IMR-90 (cell line): ENCODE data around the gene C7orf33. TPM values are rescaled to one million over a fixed set of nuclear protein-coding genes. Genes with fewer than 3 reads are reported as not detected.

Source experiments
- ATAC-seq: fragments of 200-7000 bp; cut with Tn5 transposase; 2 replicates; pipeline ENCODE4 v1.9.1; 2020; ENCODE audit warnings: low read depth, mild to moderate bottlenecking, moderate library complexity
- BruUV-seq: library from RNA; stranded (reverse); fragments of 400-500 nt; replicated peaks from 2 replicates; lab custom pipeline; 2021; lab: Mats Ljungman, UMichigan
- CTCF ChIA-PET: fragments of 300-600 bp; formaldehyde crosslinking; extraction: SDS; loops from one replicate; lab custom pipeline; 2021; ENCODE audit warnings: antibody characterized with exemption; lab: Yijun Ruan, JAX
- POLR2A ChIA-PET: fragments of 300-600 bp; sonication (Branson Sonifier 250); formaldehyde crosslinking; loops from one replicate; lab custom pipeline; 2022; ENCODE audit warnings: antibody characterized with exemption; ENCODE audit not compliant: unreplicated experiment; lab: Charles Lee
- DNase-seq: peaks from one replicate; pipeline ENCODE4 v3.0.0; 2013
- H2AFZ ChIP-seq: replicated peaks from 2 replicates; pipeline ENCODE3; 2013; ENCODE audit warnings: low read length, mild to moderate bottlenecking; ENCODE audit not compliant: poor library complexity
- H2AK5ac ChIP-seq: 2 replicates; pipeline ENCODE4 v1.6.1; 2013; ENCODE audit warnings: low read depth, low read length, inconsistent platforms
- H2AK9ac ChIP-seq: replicated peaks from 2 replicates; pipeline ENCODE3; 2013; ENCODE audit warnings: mild to moderate bottlenecking, low read depth, low read length, moderate library complexity; ENCODE audit not compliant: poor library complexity
- H2BK120ac ChIP-seq: 2 replicates; pipeline ENCODE4 v1.6.1; 2013; ENCODE audit warnings: low read depth, low read length, inconsistent platforms
- H2BK15ac ChIP-seq: 3 replicates; pipeline ENCODE4 v1.6.1; 2013; ENCODE audit warnings: low read depth, low read length, inconsistent platforms
- H2BK20ac ChIP-seq: 2 replicates; pipeline ENCODE4 v1.6.1; 2013; ENCODE audit warnings: low read depth, mild to moderate bottlenecking, inconsistent platforms, low read length, moderate library complexity
- H2BK5ac ChIP-seq: 2 replicates; pipeline ENCODE4 v1.6.1; 2013; ENCODE audit warnings: mild to moderate bottlenecking, low read depth, low read length, inconsistent platforms; ENCODE audit not compliant: poor library complexity, severe bottlenecking
- H3K14ac ChIP-seq: replicated peaks from 2 replicates; pipeline ENCODE4 v1.6.1; 2013; ENCODE audit warnings: low read depth, low read length, inconsistent platforms
- H3K18ac ChIP-seq: 2 replicates; pipeline ENCODE4 v1.6.1; 2013; ENCODE audit warnings: low read depth, low read length, control low read depth
- H3K23ac ChIP-seq: 2 replicates; pipeline ENCODE4 v1.6.1; 2013; ENCODE audit warnings: low read depth, low read length, inconsistent platforms
- H3K27ac ChIP-seq: 2 replicates; pipeline ENCODE4 v1.5.1; 2013; ENCODE audit warnings: mild to moderate bottlenecking, control low read depth, low read length; ENCODE audit not compliant: insufficient read depth
- H3K27me3 ChIP-seq: 2 replicates; pipeline ENCODE4 v1.6.1; 2013; ENCODE audit warnings: low read length; ENCODE audit not compliant: control insufficient read depth, insufficient read depth
- H3K36me3 ChIP-seq: 2 replicates; pipeline ENCODE4 v1.6.1; 2013; ENCODE audit warnings: low read length, mixed read lengths; ENCODE audit not compliant: control insufficient read depth, insufficient read depth
- H3K4ac ChIP-seq: 2 replicates; pipeline ENCODE4 v1.6.1; 2013; ENCODE audit warnings: low read depth, low read length, inconsistent platforms
- H3K4me1 ChIP-seq: 2 replicates; pipeline ENCODE4 v1.6.1; 2013; ENCODE audit warnings: low read length, mixed read lengths; ENCODE audit not compliant: control insufficient read depth, insufficient read depth
- H3K4me2 ChIP-seq: 2 replicates; pipeline ENCODE4 v1.6.1; 2013; ENCODE audit warnings: low read depth, mild to moderate bottlenecking, control low read depth, low read length, moderate library complexity
- H3K4me3 ChIP-seq: 2 replicates; pipeline ENCODE4 v1.5.1; 2013; ENCODE audit warnings: low read depth, mild to moderate bottlenecking, control low read depth, low read length, moderate library complexity; ENCODE audit not compliant: insufficient read depth
- H3K56ac ChIP-seq: 2 replicates; pipeline ENCODE4 v1.6.1; 2013; ENCODE audit warnings: low read length, inconsistent platforms; ENCODE audit not compliant: insufficient read depth; ENCODE audit errors: extremely low read depth
- H3K79me1 ChIP-seq, 2 experiments: 2 replicates each; pipeline ENCODE4 v1.6.1; 2013; ENCODE audit warnings: low read length in 2 of 2, inconsistent platforms in 1 of 2, low read depth in 1 of 2
- H3K9ac ChIP-seq: 2 replicates; pipeline ENCODE4 v1.6.1; 2013; ENCODE audit warnings: low read depth, low read length, control low read depth
- H3K9me1 ChIP-seq: 2 replicates; pipeline ENCODE4 v1.6.1; 2013; ENCODE audit warnings: low read length, inconsistent platforms; ENCODE audit not compliant: insufficient read depth
- H3K9me3 ChIP-seq: 2 replicates; pipeline ENCODE4 v1.6.1; 2013; ENCODE audit warnings: low read length; ENCODE audit not compliant: control insufficient read depth, insufficient read depth
- H4K20me1 ChIP-seq: 2 replicates; pipeline ENCODE4 v1.6.1; 2013; ENCODE audit warnings: low read length, inconsistent platforms; ENCODE audit not compliant: insufficient read depth
- H4K5ac ChIP-seq: 2 replicates; pipeline ENCODE4 v1.6.1; 2013; ENCODE audit warnings: mild to moderate bottlenecking, low read depth, low read length, control low read depth
- H4K8ac ChIP-seq, 2 experiments: 2 replicates each; pipeline ENCODE4 v1.6.1; 2013; ENCODE audit warnings: low read depth in 2 of 2, low read length in 2 of 2, control low read depth in 1 of 2, inconsistent platforms in 1 of 2
- H4K91ac ChIP-seq: 2 replicates; pipeline ENCODE4 v1.6.1; 2013; ENCODE audit warnings: low read depth, low read length, inconsistent platforms; ENCODE audit not compliant: insufficient read depth
- CEBPB ChIP-seq: IDR thresholded peaks from 2 replicates; pipeline ENCODE4 v1.6.1; 2012; ENCODE audit warnings: low read depth, low read length, improper control_type of control experiment
- CTCF ChIP-seq: conservative IDR thresholded peaks from 2 replicates; pipeline ENCODE4 v1.5.1; 2012; ENCODE audit warnings: mild to moderate bottlenecking, low read depth, low read length, improper control_type of control experiment
- ELK1 ChIP-seq: fragments of 150-350 bp; IDR thresholded peaks from 2 replicates; pipeline ENCODE4 v1.6.1; 2016; ENCODE audit warnings: low read depth, mild to moderate bottlenecking, low read length, moderate library complexity, borderline replicate concordance
- FOS ChIP-seq: fragments of 150-350 bp; IDR thresholded peaks from 2 replicates; pipeline ENCODE4 v1.6.1; 2016; ENCODE audit warnings: low read depth, low read length
- MXI1 ChIP-seq: IDR thresholded peaks from 2 replicates; pipeline ENCODE4 v1.6.1; 2012; ENCODE audit warnings: low read depth, mild to moderate bottlenecking, low read length, moderate library complexity, borderline replicate concordance
- NFE2L2 ChIP-seq: fragments of 150-350 bp; IDR thresholded peaks from 2 replicates; pipeline ENCODE4 v1.6.1; 2016; ENCODE audit warnings: low read depth, mild to moderate bottlenecking, low read length
- POLR2A ChIP-seq: IDR thresholded peaks from 2 replicates; pipeline ENCODE4 v1.6.1; 2012; ENCODE audit warnings: mild to moderate bottlenecking, low read depth, low read length
- RCOR1 ChIP-seq: IDR thresholded peaks from 2 replicates; pipeline ENCODE4 v1.6.1; 2012; ENCODE audit warnings: mild to moderate bottlenecking, low read length, improper control_type of control experiment; ENCODE audit not compliant: insufficient replicate concordance
- SMC3 ChIP-seq: fragments of 150-350 bp; IDR thresholded peaks from 2 replicates; pipeline ENCODE4 v1.6.1; 2016; ENCODE audit warnings: low read depth, mild to moderate bottlenecking, antibody characterized with exemption, low read length, moderate library complexity
- USF2 ChIP-seq: fragments of 150-350 bp; IDR thresholded peaks from 2 replicates; pipeline ENCODE4 v1.6.1; 2017; ENCODE audit warnings: mild to moderate bottlenecking, antibody characterized with exemption, low read length, low read depth
- WGBS, 2 experiments: methylation state at CpG; one replicate each; pipeline versions ENCODE4 v1.1.5 to v1.1.7; 2013; ENCODE audit warnings: missing lambda C conversion rate in 2 of 2; ENCODE audit not compliant: insufficient read length in 1 of 2; ENCODE audit errors: extremely low coverage in 2 of 2; 5-methylcytosine and 5-hydroxymethylcytosine counted together
- dilution Hi-C: fragments of 300-500 bp; cut with HindIII; formaldehyde crosslinking; loops from one replicate; pipeline ENCODE4 v1.14.3; 2018; ENCODE audit warnings: low sequenced_read_pairs; ENCODE audit not compliant: unreplicated experiment
- in situ Hi-C: fragments of 300-500 bp; cut with MboI; formaldehyde crosslinking; loops from 3 replicates; pipeline ENCODE4 v1.14.3; 2019; ENCODE audit warnings: low sequenced_read_pairs, inconsistent platforms, mixed read lengths
- intact Hi-C: fragments of 100-400 bp; cut with micrococcal nuclease; formaldehyde crosslinking; loops from 2 replicates; pipeline ENCODE4 v1.10.0; 2022
- polyA plus RNA-seq, 3 experiments: library from polyadenylated mRNA; depleted of rRNA; stranded (reverse); fragments of >200 nt; gene quantifications; 2 replicates each; pipeline ENCODE4 v1.2.3, GENCODE V29; 2012; ENCODE audit warnings: low replicate concordance in 1 of 3
- total RNA-seq: library from RNA; depleted of rRNA; stranded (reverse); fragments of >200 nt; gene quantifications from 2 replicates; pipeline ENCODE4 v1.2.3, GENCODE V29; 2012

Gene C7orf33
- total and polyA plus RNA-seq, 2 of the 4 experiments (the other 2 are of a cell fraction): not detected

- no peak for DNase-seq
- CTCF ChIA-PET: no interaction called here
- H2AFZ ChIP-seq: no peak overlapping the region
- POLR2A ChIA-PET: no interaction called here
- no peak for ATAC-seq
- no peak overlapping the region for H2BK120ac ChIP-seq
- H2BK15ac ChIP-seq: no peak overlapping the region
- H3K18ac ChIP-seq: no peak overlapping the region
- peaks cover 3% of the 10 kb centered on the region for H3K27me3 ChIP-seq
- H3K9me1 ChIP-seq: no peaks in the 10 kb centered on the region
- no peak overlapping the region for H3K4ac ChIP-seq
- no peak overlapping the region for H4K5ac ChIP-seq
- no peak overlapping the region for H4K8ac ChIP-seq
- no peaks in the 10 kb centered on the region for H3K4me1 ChIP-seq
- in situ Hi-C loops (no loop called here), dilution Hi-C loops (no loop called here), intact Hi-C loops (no loop called here)
- H3K36me3 ChIP-seq: no peaks in the 10 kb centered on the region
- no peak overlapping the region for H3K4me3 ChIP-seq
- no peak overlapping the region for H2BK5ac ChIP-seq
- H4K20me1 ChIP-seq: no peaks in the 10 kb centered on the region
- no peak overlapping the region for H3K27ac ChIP-seq
- H3K56ac ChIP-seq: no peak overlapping the region
- H3K23ac ChIP-seq: no peak overlapping the region
- no peak overlapping the region for H2BK20ac ChIP-seq
- no peaks in the 10 kb centered on the region for H3K9me3 ChIP-seq
- 99% methylated on average over 13 of the region's 19 CpGs; no CpG with 5 or more reads in 1 of the 2 experiments for WGBS, 2 experiments
- H4K91ac ChIP-seq: no peak overlapping the region
- H2AK9ac ChIP-seq: no peak overlapping the region
- BruUV-seq: no TSS peak
- H3K9ac ChIP-seq: no peak overlapping the region
- no peak overlapping the region for H2AK5ac ChIP-seq
- H3K4me2 ChIP-seq: no peak overlapping the region
- H3K79me1 ChIP-seq: no peaks in the 10 kb centered on the region
- TF ChIP-seq RCOR1 (no peak), ELK1 (no peak), CEBPB (no peak), FOS (no peak), CTCF (no peak), SMC3 (no peak), POLR2A (no peak), NFE2L2 (no peak), MXI1 (no peak), USF2 (no peak)
- H3K14ac ChIP-seq: no peak overlapping the region
Measured at GRCh38 chr7:148637094-148637493, 46.5 kb downstream of the C7orf33 start.
